ENCODE results near the gene CAMK2B.

GRCh38 chr7:44284216-44284615 lies 41.2 kb downstream of the CAMK2B start:
- TF ChIP-seq EZH2 (IDR thresholded peaks at IDR 0.05; ENCODE audit: low read depth, unreplicated experiment) (no peak), CTCF (conservative IDR thresholded peaks at IDR 0.05; ENCODE audit: low read depth in 2 of 2) (no peak), EZH2phosphoT487 (IDR thresholded peaks at IDR 0.05; ENCODE audit: unreplicated experiment) (no peak), REST (IDR thresholded peaks at IDR 0.05; ENCODE audit: unreplicated experiment) (no peak), JUNB (IDR thresholded peaks at IDR 0.05; ENCODE audit: unreplicated experiment) (no peak), POLR2AphosphoS5 (IDR thresholded peaks at IDR 0.05; ENCODE audit: low read depth) (no peak), ZNF331 (CRISPR knock-in tag; IDR thresholded peaks at IDR 0.05; ENCODE audit: low read depth) (no peak), CREB1 (CRISPR knock-in tag; IDR thresholded peaks at IDR 0.05; ENCODE audit: low read depth) (no peak), ETS1 (IDR thresholded peaks at IDR 0.05) (no peak), ZNF114 (CRISPR knock-in tag; IDR thresholded peaks at IDR 0.05) (no peak), STAT1 (IDR thresholded peaks at IDR 0.05; ENCODE audit: unreplicated experiment) (no peak), NANOG (IDR thresholded peaks at IDR 0.05; ENCODE audit: borderline replicate concordance) (no peak)

Measured in GM23338 (cell line).